ENCODE results near the gene IKZF3.
A peak's percentile ranks its signal among the peaks of the same experiment; 100 is the strongest.
"Not testable (repeated sequence)": the region's sequence is repeated elsewhere in the genome, so short reads cannot be mapped to it uniquely, and the experiment has no call there.

The IKZF3 gene

GRCh38 chr17:39776252-39776651 is 87.9 kb downstream of the IKZF3 start:
- DNase-seq, result no peak

DNA sequence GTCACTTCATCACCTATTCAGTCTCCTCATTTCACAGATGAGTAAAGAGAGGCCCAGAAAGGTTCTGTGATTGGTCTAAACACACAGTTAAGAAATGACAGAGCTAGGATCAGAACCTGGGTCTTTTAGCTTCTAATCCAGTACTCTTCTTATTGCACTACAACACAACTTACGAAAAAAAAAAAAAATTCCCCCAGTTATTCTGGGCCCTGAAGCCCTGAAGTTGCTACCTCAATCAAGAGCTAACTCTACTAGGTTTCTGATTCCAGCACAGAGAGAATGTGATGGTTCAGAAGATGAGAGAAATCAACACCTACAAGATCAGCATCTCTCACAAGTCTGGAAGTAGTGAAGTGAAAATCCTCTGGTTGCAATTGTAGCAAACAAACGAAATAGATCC is 89.1 kb downstream of the IKZF3 start:
- DNase-seq, result no peak

GRCh38 chr17:39774047-39774446 is 90.1 kb downstream of the IKZF3 start:
- DNase-seq, result no peak

GRCh38 chr17:39772987-39773934 is 90.9 kb downstream of the IKZF3 start:
- no peak for DNase-seq

GRCh38 chr17:39772415-39772814 is 91.7 kb downstream of the IKZF3 start:
- DNase-seq, result no peak

- DNase-seq, result no peak
Measured at GRCh38 chr17:39769974-39770587, 94.0 kb downstream of the IKZF3 start.

- no peak for DNase-seq
Measured at GRCh38 chr17:39767147-39767546, 97.0 kb downstream of the IKZF3 start.

DNA sequence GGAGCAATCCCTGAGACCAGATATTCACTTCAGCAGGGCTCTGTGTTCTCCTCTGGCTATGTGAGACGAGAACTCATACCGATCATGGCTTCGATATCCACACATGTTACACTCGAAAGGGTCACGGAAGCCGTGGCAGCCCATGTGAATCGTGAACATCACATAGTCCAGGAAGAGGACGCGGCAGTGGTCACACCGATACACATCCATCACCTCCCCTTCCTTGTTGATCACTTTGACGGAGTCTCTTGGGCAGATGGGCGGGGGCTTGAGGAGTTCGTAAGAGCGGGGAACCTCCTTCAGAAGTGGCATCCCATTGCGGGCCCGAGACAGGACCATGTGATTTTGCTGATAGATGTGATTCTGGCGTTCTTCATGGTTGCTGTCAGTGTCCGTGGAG is 98.3 kb downstream of the IKZF3 start:
- no peak for DNase-seq

- no peak for DNase-seq
Measured at GRCh38 chr17:39765175-39765574, 98.9 kb downstream of the IKZF3 start.

DNA sequence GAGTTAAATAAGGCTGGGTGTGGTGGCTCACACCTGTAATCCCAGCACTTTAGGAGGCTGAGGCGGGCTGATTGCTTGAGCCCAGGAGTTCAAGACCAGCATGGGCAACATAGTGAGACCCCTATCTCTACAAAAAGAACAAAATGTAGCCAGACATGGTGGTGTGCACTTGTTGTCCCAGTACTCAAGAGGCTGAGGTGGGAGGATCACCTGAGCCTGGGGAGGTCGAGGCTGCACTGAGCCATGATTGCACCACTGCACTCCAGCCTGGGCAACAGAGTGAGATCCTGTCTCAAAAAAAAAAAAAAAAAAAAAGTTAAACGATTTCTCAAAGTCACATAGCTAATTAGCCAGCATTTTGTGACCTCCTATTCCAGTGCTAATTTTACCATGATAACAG is 99.9 kb downstream of the IKZF3 start:
- DNase-seq, result not testable (repeated sequence)

DNA sequence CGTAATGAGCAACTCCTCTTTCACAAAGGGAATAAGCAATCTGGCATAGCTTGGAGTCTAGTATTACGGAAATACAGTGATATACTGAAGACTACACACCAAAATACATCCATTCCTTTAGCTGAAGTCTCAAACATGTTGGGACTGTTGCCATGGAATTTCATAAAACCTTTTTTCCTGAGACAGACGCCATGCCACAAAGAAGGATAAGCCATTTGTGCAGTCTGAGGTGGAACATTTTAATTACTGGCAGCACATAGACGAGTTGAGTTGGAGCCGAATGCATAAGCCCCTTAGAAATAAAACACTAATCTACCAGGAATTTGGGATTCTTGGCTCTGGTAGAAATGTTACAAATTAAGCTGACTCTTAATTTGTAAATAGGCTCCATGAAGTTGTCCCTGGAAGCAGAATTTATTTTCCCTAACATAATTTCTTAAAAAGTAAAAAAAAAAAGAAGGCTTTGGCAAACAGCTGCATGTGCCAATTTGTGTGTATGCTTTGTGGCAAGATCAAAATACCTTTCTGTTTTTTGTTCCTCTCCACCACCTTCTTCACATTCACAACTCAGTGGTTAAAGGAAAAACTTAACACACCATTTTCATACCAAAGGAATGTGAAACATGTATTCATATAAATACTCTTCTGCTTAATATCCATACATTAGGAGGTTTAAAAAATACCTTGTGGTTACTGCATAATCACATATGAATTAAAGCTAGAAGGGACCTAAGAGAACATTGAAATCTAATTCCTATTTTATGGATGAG is 100.9 kb downstream of the IKZF3 start:
- no peak for DNase-seq

DNA sequence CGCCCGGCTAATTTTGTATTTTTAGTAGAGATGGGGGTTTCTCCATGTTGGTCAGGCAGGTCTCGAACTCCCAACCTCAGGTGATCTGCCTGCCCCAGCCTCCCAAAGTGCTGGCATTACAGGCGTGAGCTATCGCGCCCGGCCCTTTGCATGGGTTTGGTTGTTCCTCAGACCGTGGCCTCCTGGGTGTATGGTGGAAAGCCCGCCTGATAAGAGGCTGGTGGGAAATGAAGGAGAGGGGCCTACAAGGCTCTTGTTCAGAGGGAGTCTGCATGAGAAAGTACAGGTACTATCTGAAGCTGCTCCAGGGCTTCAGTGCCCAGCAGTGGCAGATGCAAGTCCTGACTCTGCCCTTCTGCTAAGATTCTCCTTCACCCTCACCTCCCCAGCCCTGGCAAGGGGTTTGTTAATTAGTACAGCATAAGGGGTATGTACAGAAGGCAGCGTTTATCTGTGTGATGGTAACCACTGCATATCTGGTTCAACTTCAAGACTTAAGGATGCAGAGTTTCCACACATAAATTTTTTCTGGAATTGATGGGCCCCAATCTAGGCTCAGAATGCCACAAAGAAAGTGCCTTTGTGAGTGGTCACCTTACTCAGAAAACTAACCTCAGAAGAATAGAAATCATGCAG is 102.1 kb downstream of the IKZF3 start:
- no peak for DNase-seq

- no peak for DNase-seq
Measured at GRCh38 chr17:39759204-39759603, 104.9 kb downstream of the IKZF3 start.

DNA sequence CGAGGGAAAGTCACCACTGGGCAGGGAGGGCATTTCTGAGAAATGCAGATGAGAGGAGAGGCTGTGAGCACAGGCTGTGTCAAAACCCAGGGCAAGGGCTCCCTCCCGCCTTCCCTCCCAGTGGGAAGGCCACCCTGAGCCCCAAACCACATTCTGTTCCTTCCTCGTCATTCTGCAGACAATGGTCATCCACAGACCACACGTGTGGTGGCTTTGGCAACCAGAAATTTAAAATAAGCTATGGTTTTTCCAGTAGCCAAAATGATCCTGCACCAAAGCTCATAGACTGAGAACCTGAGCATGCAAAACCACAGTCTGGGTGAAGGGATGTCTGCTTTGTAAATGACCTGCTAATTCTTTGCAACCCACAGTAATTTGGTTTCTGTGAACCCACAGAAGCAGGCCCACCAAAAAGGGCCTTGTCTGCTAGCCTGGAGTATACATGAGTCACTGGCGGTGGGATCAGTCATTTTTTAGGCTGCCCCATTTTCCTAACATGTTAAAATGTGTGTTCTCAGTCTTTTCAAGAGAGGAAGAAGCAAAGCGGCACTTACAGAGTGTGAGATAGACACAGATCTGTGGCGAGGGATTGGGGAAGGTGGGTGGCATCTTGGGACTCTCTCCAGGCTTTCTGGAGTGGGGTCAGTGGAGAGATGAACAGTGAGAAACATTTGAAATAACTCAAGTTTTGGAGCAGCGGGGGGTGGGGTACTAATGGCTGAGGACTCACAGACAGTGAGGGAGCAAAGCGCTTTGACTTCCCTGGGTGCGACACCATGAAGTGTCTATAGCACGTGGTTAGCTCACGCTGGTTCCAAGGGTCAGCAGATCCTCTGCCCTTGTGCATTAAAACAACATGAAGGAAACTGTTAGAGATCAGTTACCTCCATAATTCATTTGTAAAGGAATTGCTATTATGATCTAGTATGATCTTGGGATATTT is 105.9 kb downstream of the IKZF3 start:
- peak; percentile 25 for DNase-seq

- DNase-seq, result no peak
Measured at GRCh38 chr17:39757176-39757662, 106.9 kb downstream of the IKZF3 start.

GRCh38 chr17:39756380-39757079 is 107.6 kb downstream of the IKZF3 start:
- DNase-seq, result peak; percentile 70

- peak; percentile 87 for DNase-seq
Measured at GRCh38 chr17:39755554-39756379, 108.3 kb downstream of the IKZF3 start.

DNA sequence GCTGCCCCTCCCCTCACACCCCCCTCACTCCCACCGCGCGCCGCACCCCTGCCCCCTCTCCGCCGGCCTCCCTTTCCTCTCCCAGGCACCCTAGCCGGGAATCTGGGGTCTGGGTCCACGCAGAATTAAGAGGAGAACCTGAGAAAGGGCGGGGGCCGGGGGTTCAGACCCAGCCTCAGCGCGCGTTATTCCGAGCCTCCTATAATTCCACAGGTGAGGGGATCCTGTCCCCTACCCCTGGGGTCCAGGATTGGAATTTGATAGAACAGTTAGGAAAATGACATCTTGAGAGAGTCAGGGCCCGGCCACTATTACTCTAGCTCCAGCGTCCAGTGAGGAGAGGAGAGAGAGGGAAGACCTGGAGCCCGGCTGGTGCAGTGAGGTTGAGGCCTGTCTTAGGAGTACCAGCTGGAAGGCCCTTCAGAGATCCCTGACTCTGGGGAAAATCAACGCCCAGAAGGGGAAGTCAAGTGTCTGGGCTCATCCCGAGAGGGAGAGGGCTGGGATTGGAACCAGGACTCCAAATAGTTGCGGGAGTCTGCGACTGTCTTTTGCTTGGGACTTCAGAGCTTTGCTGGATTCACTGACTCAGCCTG is 109.1 kb downstream of the IKZF3 start:
- peak; percentile 51 for DNase-seq

DNA sequence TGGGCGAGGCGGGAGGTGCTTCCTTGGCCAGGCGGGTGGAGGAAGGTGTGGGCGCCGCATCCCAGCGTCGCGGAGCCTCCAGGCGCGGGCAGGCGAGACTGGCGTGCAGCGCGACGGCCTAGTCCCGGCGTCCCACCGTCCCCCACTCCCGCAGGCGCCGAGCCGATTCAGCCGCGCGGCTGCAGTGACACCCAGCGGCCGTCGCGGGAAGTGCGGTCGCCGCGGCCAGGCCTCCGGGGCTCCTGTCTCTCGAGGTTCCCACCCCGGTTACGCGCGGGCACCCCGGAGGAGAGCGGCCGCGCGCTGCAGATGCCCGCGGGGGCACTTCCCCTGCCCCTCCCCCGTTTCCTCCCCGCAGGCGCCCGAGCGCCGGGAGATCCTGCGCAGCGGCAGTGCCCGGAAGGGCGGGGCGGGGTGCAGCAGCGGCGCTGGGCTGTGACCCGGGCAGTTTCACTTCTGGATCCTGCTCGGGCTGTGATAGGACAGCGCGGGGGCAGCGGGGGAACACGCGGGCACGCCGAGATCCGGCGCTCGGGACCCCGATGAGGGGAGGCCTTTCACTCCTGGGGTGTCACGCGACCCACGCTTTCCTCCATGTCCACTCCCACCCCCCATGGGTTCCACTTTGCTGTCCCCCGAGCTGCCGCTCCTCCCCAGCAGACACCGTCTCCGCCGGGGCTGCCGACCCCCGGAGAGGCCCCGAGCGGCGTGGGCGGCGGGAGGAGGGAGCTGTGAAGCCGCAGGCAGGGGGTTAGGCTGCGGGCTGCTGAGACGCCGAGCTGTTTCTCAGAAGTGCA is 109.8 kb downstream of the IKZF3 start:
- peak; percentile 98 for DNase-seq

Measured in RPMI8226 (cell line).